DMS53 treated with DMSO at 0.1 percent for 48 hours (cell line): ENCODE results near the gene CUX1.
A peak's percentile ranks its signal among the peaks of the same experiment; 100 is the strongest.

Source experiments
- DNase-seq: peaks from one replicate; lab custom pipeline; 2025; ENCODE audit not compliant: unreplicated experiment; lab: John Stamatoyannopoulos, UW

Gene CUX1

GRCh38 chr7:102253066-102253972, 435.9 kb downstream of the CUX1 start:
- no peak for DNase-seq

GRCh38 chr7:102253973-102254370, 436.5 kb downstream of the CUX1 start:
- no peak for DNase-seq

GRCh38 chr7:102254521-102254920, 437.1 kb downstream of the CUX1 start:
- DNase-seq, result no peak

GRCh38 chr7:102255501-102255900, 438.1 kb downstream of the CUX1 start:
- DNase-seq, result no peak

GRCh38 chr7:102255916-102256315, 438.5 kb downstream of the CUX1 start:
- no peak for DNase-seq

GRCh38 chr7:102258073-102258748, 440.8 kb downstream of the CUX1 start:
- no peak for DNase-seq

GRCh38 chr7:102258749-102259107, 441.3 kb downstream of the CUX1 start:
- no peak for DNase-seq

- no peak for DNase-seq
Measured at GRCh38 chr7:102260856-102261255, 443.4 kb downstream of the CUX1 start.

GRCh38 chr7:102261451-102261850, 444.0 kb downstream of the CUX1 start:
- no peak for DNase-seq

GRCh38 chr7:102262546-102262945, 445.1 kb downstream of the CUX1 start:
- DNase-seq, result no peak

- DNase-seq, result no peak
Measured at GRCh38 chr7:102264367-102264891, 447.0 kb downstream of the CUX1 start.

- no peak for DNase-seq
Measured at GRCh38 chr7:102266541-102266940, 449.1 kb downstream of the CUX1 start.

GRCh38 chr7:102268635-102269034, 451.2 kb downstream of the CUX1 start:
- no peak for DNase-seq

- DNase-seq, result no peak
Measured at GRCh38 chr7:102270178-102270887, 452.9 kb downstream of the CUX1 start.

- DNase-seq, result no peak
Measured at GRCh38 chr7:102271158-102271798, 453.9 kb downstream of the CUX1 start.

- DNase-seq, result peak; percentile 79
Measured at GRCh38 chr7:102272075-102272916, 454.9 kb downstream of the CUX1 start.

GRCh38 chr7:102272917-102273748, 455.7 kb downstream of the CUX1 start:
- no peak for DNase-seq

GRCh38 chr7:102273749-102274712, 456.6 kb downstream of the CUX1 start:
- DNase-seq, result peak; percentile 92
